Breast epithelium (tissue), 3 donors: ENCODE data around the gene SLC7A7.

Source experiments
- POLR2A ChIP-seq: fragments of 450-650 bp; IDR thresholded peaks from one replicate; pipeline ENCODE4 v1.6.1; 2016; ENCODE audit warnings: antibody characterized with exemption, mild to moderate bottlenecking, moderate library complexity
- POLR2AphosphoS5 ChIP-seq, 3 donors: sonication (generic); formaldehyde crosslinking; IDR thresholded peaks; one replicate each; pipeline ENCODE4 v1.6.1; 2017; ENCODE audit warnings: antibody characterized with exemption in 3 of 3
- TF ChIP-seq, protein P1 (sequence below), 3 donors: fragments of 450-650 bp; IDR thresholded peaks; one replicate each; pipeline ENCODE4 v1.5.1; 2016 to 2017; ENCODE audit warnings: antibody characterized with exemption in 3 of 3, mild to moderate bottlenecking in 3 of 3, moderate library complexity in 3 of 3

DNA sequence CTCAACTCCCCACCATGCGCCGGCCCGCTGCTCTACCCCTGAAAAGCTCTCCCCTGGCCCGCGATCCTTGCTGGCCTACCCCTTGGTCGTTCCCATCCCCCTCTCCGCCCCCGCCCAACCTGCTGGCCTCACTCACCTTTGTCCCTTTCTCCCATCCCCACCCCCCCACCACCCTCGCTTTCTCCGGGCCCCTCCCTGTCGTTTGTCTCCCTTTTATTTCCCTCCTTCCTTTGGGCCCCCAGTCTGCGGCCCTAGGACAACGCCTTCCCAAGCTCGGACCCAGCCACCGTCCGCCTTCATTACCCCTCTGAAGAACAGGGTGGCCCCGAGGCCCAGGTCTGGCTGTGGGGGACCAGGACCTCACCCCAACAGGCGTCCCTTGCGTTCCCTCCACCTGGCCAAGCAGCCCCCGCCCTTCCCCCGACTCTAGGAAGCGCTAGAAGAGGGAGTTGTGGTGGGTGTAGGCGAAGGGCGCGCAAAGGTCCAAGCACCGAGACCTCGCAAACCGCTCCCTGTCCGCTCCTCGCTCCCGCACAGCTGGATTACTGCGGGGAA is 6.9 kb upstream of the SLC7A7 start:
- TF ChIP-seq, protein P1, sequence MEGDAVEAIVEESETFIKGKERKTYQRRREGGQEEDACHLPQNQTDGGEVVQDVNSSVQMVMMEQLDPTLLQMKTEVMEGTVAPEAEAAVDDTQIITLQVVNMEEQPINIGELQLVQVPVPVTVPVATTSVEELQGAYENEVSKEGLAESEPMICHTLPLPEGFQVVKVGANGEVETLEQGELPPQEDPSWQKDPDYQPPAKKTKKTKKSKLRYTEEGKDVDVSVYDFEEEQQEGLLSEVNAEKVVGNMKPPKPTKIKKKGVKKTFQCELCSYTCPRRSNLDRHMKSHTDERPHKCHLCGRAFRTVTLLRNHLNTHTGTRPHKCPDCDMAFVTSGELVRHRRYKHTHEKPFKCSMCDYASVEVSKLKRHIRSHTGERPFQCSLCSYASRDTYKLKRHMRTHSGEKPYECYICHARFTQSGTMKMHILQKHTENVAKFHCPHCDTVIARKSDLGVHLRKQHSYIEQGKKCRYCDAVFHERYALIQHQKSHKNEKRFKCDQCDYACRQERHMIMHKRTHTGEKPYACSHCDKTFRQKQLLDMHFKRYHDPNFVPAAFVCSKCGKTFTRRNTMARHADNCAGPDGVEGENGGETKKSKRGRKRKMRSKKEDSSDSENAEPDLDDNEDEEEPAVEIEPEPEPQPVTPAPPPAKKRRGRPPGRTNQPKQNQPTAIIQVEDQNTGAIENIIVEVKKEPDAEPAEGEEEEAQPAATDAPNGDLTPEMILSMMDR (IDR thresholded peaks at IDR 0.05) = no peak
- TF ChIP-seq POLR2AphosphoS5 (IDR thresholded peaks at IDR 0.05) (no peak), POLR2A (no peak)
